Measurements from ENCODE around the gene RNF135. TPM values are rescaled to one million over a fixed set of nuclear protein-coding genes. Genes with fewer than 3 reads are reported as not detected.
"Not testable (repeated sequence)": the region's sequence is repeated elsewhere in the genome, so short reads cannot be mapped to it uniquely, and the experiment has no call there.

The RNF135 gene, protein sequence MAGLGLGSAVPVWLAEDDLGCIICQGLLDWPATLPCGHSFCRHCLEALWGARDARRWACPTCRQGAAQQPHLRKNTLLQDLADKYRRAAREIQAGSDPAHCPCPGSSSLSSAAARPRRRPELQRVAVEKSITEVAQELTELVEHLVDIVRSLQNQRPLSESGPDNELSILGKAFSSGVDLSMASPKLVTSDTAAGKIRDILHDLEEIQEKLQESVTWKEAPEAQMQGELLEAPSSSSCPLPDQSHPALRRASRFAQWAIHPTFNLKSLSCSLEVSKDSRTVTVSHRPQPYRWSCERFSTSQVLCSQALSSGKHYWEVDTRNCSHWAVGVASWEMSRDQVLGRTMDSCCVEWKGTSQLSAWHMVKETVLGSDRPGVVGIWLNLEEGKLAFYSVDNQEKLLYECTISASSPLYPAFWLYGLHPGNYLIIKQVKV
- 1 to 10 TPM; 5.0 to 5.4 TPM for total RNA-seq

DNA sequence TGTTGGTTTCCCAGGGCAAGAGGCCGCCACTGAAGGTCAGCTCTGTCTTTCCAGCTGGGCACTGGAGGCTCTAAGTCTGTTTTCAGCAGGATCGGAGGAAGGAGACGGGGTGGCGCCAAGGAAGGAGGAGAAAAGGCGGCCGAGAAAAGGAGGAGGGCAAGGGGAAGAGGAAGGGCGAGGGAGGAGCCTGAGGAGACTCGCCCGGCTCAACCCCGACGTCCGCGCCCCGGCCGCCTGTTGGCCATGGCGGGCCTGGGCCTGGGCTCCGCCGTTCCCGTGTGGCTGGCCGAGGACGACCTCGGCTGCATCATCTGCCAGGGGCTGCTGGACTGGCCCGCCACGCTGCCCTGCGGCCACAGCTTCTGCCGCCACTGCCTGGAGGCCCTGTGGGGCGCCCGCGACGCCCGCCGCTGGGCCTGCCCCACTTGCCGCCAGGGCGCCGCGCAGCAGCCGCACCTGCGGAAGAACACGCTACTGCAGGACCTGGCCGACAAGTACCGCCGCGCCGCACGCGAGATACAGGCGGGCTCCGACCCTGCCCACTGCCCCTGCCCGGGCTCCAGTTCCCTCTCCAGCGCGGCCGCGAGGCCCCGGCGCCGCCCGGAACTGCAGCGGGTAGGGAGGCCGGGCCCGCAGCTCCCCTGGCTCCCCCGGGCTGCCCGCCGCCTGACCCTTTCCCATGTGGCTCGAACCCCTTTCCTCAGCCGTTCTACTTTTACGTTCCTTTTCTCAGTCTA, at the start of gene RNF135:
RNF135 (plus strand) TSS at position 209 of the 737 bp plus-strand sequence; CDS start at position 244, 35 bp downstream.
- H3K27ac Mint-ChIP-seq = peak within 1 kb of the TSS; percentile 79
- intact Hi-C loops (cut with micrococcal nuclease) = loop anchor here (1.0 to 5.0 kb wide), 2 partner anchors 36 to 65 kb away; partner anchors contain the start of gene TEFM
- CTCF ChIA-PET = interaction anchor here (0.6 to 1.6 kb wide), 4 partner anchors 25 to 244 kb away, joined by 3 to 5 read pairs (median 4); no protein-coding TSS in a partner anchor

DNA sequence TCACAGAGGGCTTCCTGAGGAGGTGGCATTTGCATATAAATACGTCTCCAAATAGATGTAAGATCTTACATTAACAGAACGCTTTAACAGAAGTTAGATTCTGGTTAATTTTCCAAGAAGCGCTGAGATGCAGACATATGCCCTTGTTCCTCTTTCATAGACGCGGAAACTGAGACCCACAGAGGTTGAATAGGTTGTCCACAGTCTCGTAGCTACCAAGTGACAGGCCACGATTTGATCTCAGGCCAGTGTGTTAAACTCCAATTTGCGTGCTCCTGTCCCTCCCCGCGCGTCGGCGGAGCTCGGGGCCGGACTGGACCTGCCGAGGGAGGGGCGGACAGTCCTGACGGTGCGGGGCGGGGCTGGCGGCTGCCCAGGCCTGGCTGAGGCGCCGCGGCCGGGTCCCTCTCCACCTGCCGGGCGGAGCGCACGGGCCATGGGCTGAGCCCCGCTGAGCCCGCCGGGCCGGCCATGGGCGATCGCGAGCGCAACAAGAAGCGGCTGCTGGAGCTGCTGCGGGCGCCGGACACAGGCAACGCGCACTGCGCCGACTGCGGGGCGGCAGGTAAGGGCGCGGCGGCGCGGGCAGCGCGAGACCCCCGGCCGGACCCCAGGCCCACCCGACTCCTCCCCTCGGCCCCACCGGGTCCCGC, 49.2 kb upstream of the RNF135 start, which contains the start of gene ADAP2:
ADAP2 (plus strand) TSS at position 402 of the 653 bp plus-strand sequence; CDS start at position 472, 70 bp downstream.
- CTCF ChIA-PET = no interaction called here
- H3K4me1 Mint-ChIP-seq (ENCODE audit: low read depth) = peaks cover 11% of the 10 kb centered on the region

More for the DNA sequence above, at the start of gene RNF135:
- H3K4me3 Mint-ChIP-seq = peak within 1 kb of the TSS; percentile 88
- H3K4me1 Mint-ChIP-seq (ENCODE audit: low read depth) = peaks cover 31% of the 10 kb centered on the region
- peaks cover 21% of the 10 kb centered on the region for H3K36me3 Mint-ChIP-seq (ENCODE audit: low read depth)
- DNase-seq = peak; percentile 60
- peaks cover 9% of the 10 kb centered on the region for H3K27me3 Mint-ChIP-seq (ENCODE audit: low read depth)
- no peaks in the 10 kb centered on the region for H3K9me3 Mint-ChIP-seq

DNA sequence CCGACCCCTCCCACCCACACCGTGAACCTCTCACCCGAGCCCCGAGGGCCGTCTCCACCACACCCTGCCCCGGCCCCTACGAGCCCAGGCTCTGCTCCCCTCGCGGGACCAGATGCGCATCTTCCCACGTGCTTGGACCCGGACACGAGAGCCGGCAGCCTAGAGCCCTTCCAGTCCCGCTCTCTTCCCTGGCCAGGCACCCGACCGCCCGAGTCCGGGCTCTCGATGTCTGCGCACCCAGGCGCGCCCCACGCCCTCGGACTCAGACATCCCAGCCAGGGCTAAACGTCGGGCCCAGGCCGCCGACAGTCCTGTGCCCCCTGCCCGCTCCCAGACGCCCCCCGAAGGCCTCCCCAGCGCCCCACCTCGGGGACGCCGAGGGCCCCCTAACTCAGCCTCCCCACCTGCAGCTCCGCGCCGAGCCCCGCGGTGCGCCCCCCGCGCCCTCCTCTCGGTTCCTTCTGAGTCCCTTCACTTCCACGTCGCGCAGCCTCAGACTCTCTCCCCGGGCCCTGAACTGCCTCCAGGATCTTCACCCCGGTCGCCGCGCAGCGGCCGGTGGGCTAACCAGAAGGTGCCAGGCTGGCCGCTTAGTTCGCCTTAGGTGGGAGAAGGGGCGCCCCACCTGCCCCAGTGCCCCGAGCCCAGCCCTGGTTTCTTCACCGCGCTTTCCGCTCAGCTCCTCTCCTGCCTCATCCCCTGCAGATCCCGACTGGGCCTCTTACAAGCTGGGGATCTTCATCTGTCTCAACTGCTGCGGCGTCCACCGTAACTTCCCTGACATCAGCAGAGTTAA, 48.4 kb upstream of the RNF135 start:
- H3K36me3 Mint-ChIP-seq (ENCODE audit: low read depth) = no peaks in the 10 kb centered on the region
- CTCF ChIA-PET = no interaction called here
- peaks cover 43% of the 10 kb centered on the region for H3K27me3 Mint-ChIP-seq (ENCODE audit: low read depth)
- no peaks in the 10 kb centered on the region for H3K9me3 Mint-ChIP-seq
- H3K4me3 Mint-ChIP-seq = peak overlapping the region; percentile 50
- intact Hi-C loops (cut with micrococcal nuclease) = no loop called here
- DNase-seq = peak; percentile 6
- no peak overlapping the region for H3K27ac Mint-ChIP-seq
- H3K4me1 Mint-ChIP-seq (ENCODE audit: low read depth) = peaks cover 11% of the 10 kb centered on the region

More for the DNA sequence above, 49.2 kb upstream of the RNF135 start, which contains the start of gene ADAP2:
- Mint-ChIP-seq H3K27me3 (ENCODE audit: low read depth) (peaks cover 39% of the 10 kb centered on the region), H3K9me3 (no peaks in the 10 kb centered on the region), H3K27ac (no peak within 1 kb of the TSS), H3K36me3 (ENCODE audit: low read depth) (no peaks in the 10 kb centered on the region), H3K4me3 (peak within 1 kb of the TSS; percentile 62)
- DNase-seq = no peak
- intact Hi-C loops (cut with micrococcal nuclease) = no loop called here

DNA sequence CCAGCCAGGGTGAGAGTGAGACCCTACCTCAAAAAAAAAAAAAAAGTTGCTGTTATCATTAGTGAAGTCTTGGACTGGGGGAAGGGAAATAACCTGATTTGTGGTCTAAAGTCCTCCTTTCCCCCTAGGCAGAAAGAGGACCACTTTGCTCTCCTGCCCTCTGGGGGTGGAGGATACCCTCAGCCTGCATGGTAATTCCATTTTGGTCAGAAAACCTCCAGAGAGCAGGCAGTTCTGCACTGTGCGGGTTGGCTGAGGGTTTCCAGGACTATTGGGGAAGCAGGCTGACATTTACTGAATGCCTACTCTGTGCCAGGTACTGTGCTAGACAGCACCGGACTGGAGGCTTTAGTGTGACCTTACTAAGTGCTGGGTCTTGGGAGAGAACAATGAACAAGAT, 46.5 kb upstream of the RNF135 start:
- CTCF ChIA-PET = no interaction called here
- Mint-ChIP-seq H3K27me3 (ENCODE audit: low read depth) (peaks cover 43% of the 10 kb centered on the region), H3K9me3 (no peaks in the 10 kb centered on the region), H3K4me1 (ENCODE audit: low read depth) (peaks cover 11% of the 10 kb centered on the region), H3K27ac (no peak overlapping the region), H3K36me3 (ENCODE audit: low read depth) (no peaks in the 10 kb centered on the region), H3K4me3 (no peak overlapping the region)
- DNase-seq = no peak
- intact Hi-C loops (cut with micrococcal nuclease) = no loop called here

DNA sequence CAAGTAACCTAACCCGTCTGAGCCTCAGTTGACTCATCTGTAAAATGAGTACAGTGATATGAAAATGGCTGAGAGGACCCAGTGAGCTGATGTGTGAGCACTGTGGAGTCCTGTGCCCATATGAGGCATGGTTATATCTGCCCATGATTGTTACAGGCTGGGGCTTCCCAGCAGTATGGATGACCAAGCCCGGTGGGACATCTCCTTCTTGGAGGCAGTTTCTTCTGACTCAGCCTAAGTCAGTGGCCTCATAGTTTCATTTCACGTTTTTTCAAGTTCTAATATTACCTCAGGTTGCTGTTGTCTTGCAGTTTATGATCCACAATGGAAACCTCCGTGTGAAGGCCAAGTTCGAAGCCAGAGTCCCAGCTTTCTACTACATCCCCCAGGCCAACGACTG, 44.3 kb upstream of the RNF135 start:
- no peak for DNase-seq
- Mint-ChIP-seq H3K27me3 (ENCODE audit: low read depth) (peaks cover 32% of the 10 kb centered on the region), H3K4me3 (no peak overlapping the region), H3K4me1 (ENCODE audit: low read depth) (peaks cover 7% of the 10 kb centered on the region), H3K27ac (no peak overlapping the region), H3K36me3 (ENCODE audit: low read depth) (no peaks in the 10 kb centered on the region), H3K9me3 (no peaks in the 10 kb centered on the region)
- intact Hi-C loops (cut with micrococcal nuclease) = no loop called here
- CTCF ChIA-PET = no interaction called here

DNA sequence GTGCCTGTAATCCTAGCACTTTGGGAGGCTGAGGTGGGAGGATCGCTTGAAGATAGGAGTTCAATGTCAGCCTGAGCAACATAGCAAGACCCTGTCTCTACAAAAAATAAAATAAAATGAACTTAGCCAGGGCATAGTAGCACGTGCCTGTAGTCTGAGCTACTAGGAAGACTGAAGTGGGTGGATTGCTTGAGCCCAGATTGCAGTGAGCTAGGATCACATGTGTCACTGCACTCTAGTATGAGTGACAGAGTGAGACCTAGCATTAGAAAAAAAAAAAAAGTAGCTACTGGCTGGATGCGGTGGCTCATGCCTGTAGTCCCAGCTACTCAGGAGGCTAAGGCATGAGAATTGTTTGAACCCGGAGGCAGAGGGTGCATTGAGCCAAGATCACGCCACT, 43.1 kb upstream of the RNF135 start:
- intact Hi-C loops (cut with micrococcal nuclease) = no loop called here
- Mint-ChIP-seq H3K9me3 (no peaks in the 10 kb centered on the region), H3K27ac (no peak overlapping the region), H3K4me1 (ENCODE audit: low read depth) (peaks cover 2% of the 10 kb centered on the region), H3K4me3 (no peak overlapping the region), H3K27me3 (ENCODE audit: low read depth) (peaks cover 24% of the 10 kb centered on the region), H3K36me3 (ENCODE audit: low read depth) (no peaks in the 10 kb centered on the region)
- CTCF ChIA-PET = no interaction called here
- no peak for DNase-seq

DNA sequence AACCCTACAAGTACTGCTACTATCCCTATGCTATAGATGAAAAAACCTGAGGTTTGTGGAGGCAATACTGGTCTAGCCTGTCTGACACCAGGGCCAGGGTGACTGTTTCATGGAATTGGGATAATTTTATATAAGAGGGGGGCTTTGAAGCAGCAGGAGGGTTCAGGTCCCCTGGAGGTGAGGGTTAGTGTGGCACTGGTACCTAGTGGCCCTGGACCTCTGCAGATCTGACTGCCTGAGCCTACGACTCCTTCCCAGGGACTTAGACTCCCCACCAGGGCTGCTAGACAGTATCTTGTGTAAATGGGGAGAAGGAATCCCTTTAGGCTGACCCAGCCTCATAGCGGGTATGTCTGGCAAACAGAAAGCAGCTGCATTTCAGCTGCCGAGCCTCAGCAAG, 42.3 kb upstream of the RNF135 start:
- Mint-ChIP-seq H3K9me3 (no peaks in the 10 kb centered on the region), H3K4me1 (ENCODE audit: low read depth) (no peaks in the 10 kb centered on the region), H3K27ac (no peak overlapping the region), H3K36me3 (ENCODE audit: low read depth) (no peaks in the 10 kb centered on the region), H3K4me3 (no peak overlapping the region), H3K27me3 (ENCODE audit: low read depth) (peaks cover 22% of the 10 kb centered on the region)
- CTCF ChIA-PET = no interaction called here
- no peak for DNase-seq
- intact Hi-C loops (cut with micrococcal nuclease) = no loop called here

DNA sequence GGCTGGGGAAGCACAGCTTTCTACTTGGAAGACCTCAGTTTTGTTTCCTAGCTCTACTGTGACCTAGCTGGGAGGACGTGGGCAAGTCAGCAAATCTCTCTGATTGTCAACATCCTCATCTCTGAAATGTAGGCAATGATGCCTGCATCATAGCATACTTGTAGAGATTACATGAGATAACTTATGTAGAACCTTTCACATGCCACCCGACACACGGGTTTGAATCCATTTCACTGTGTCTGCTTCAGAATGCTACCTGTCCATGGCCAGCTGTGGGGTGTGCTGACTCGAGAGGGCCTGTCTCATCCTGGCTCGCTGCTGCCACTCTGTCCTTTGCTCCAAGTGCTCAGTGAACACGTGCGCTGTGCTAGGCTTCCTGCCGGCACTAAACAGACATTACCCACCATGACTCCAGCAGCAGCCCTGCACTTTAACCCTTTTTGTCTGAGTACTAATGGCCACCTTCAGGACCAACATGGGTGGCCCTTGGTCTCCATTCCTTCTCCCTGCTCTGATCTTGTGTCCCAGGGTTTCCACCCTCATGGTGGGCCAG, 41.7 kb upstream of the RNF135 start:
- H3K36me3 Mint-ChIP-seq (ENCODE audit: low read depth) = no peaks in the 10 kb centered on the region
- no peak overlapping the region for H3K4me3 Mint-ChIP-seq
- no peak overlapping the region for H3K27ac Mint-ChIP-seq
- no peak for DNase-seq
- peaks cover 18% of the 10 kb centered on the region for H3K27me3 Mint-ChIP-seq (ENCODE audit: low read depth)
- H3K9me3 Mint-ChIP-seq = no peaks in the 10 kb centered on the region
- CTCF ChIA-PET = no interaction called here
- intact Hi-C loops (cut with micrococcal nuclease) = no loop called here
- H3K4me1 Mint-ChIP-seq (ENCODE audit: low read depth) = no peaks in the 10 kb centered on the region

DNA sequence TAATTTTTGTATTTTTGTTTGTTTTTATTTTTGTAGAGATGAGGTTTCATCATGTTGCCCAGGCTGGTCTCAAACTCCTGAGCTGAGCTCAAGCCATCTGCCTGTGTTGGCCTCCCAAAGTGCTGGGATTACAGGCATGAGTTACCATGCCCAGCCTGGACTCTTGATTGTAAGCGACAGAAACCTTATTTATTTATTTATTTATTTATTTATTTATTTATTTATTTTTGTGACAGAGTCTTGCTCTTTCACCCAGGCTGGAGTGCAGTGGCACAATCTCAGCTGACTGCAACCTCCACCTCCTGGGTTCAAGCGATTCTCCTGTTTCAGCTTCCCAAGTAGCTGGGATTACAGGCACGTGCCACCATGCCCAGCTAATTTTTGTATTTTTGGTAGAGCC, 41.0 kb upstream of the RNF135 start:
- peaks cover 13% of the 10 kb centered on the region for H3K27me3 Mint-ChIP-seq (ENCODE audit: low read depth)
- H3K4me1 Mint-ChIP-seq (ENCODE audit: low read depth); H3K4me3 Mint-ChIP-seq; H3K9me3 Mint-ChIP-seq; DNase-seq; intact Hi-C loops (cut with micrococcal nuclease); H3K36me3 Mint-ChIP-seq (ENCODE audit: low read depth); H3K27ac Mint-ChIP-seq: not testable (repeated sequence)
- CTCF ChIA-PET = interaction anchor here (0.5 kb wide), 1 partner anchor 53 kb away, joined by 4 read pairs; no protein-coding TSS in a partner anchor

DNA sequence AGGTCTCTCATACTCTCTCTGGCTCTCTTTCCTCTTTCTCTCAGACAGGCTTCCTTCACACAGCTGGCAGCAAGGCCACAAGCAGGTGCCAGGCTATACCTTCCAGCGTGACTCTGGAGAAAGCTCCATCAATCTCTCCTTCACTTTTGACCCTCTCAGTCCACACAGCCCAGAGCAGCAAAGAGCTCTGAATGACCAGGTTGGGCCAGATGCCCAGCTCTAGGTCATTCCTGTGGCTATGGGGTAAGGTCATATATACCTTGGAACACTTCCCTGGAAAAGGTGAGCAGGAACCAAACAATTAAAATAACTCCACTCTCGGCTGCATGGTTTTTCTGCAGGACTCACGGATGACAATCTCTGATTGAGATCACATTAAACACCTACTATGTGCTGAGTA, 40.3 kb upstream of the RNF135 start:
- Mint-ChIP-seq H3K27me3 (ENCODE audit: low read depth) (peaks cover 11% of the 10 kb centered on the region), H3K4me1 (ENCODE audit: low read depth) (no peaks in the 10 kb centered on the region), H3K36me3 (ENCODE audit: low read depth) (no peaks in the 10 kb centered on the region), H3K27ac (no peak overlapping the region), H3K4me3 (no peak overlapping the region), H3K9me3 (no peaks in the 10 kb centered on the region)
- intact Hi-C loops (cut with micrococcal nuclease) = no loop called here
- CTCF ChIA-PET = interaction anchor here (0.5 kb wide), 1 partner anchor 53 kb away, joined by 4 read pairs; no protein-coding TSS in a partner anchor
- no peak for DNase-seq

DNA sequence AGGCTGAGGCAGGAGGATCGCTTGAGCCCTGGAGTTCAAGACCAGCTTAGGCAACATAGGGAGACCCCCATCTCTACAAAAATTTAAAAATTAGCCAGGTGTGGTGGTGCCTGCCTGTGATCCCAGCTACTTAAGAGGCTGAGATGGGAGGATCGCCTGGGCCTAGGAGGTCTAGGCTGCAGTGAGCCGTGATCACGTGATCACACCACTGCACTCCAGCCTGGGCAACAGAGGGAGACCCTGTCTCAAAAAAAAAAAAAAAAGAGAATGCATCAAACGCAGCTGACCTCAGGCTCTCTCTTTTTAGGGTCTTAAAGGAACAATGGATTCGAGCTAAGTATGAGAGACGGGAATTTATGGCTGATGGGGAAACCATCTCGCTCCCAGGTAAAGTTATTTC, 39.3 kb upstream of the RNF135 start:
- DNase-seq; H3K9me3 Mint-ChIP-seq; intact Hi-C loops (cut with micrococcal nuclease); H3K27me3 Mint-ChIP-seq (ENCODE audit: low read depth); H3K4me1 Mint-ChIP-seq (ENCODE audit: low read depth); CTCF ChIA-PET; H3K27ac Mint-ChIP-seq; H3K36me3 Mint-ChIP-seq (ENCODE audit: low read depth); H3K4me3 Mint-ChIP-seq: not testable (repeated sequence)
